ENCODE data around the gene PRPS1L1. TPM values are rescaled to one million over a fixed set of nuclear protein-coding genes. Genes with fewer than 3 reads are reported as not detected.

Gene PRPS1L1
- total RNA-seq, 1 experiment from 2014 or later = not detected

Other genes starting within 250 kb of the PRPS1L1 start
- gene SNX13, start 87.4 kb downstream of the PRPS1L1 start, total RNA-seq (2014; rRNA removed) = 65.8 and 81.9 TPM in 2 replicates